Nephron (organoid): ENCODE data around the gene CFAP69.
A peak's percentile ranks its signal among the peaks of the same experiment; 100 is the strongest.

Source experiments
- H3K27ac Mint-ChIP-seq, 3 experiments: 2 replicates each; pipeline ENCODE4 v1.8.0; 2020; ENCODE audit warnings: mixed read lengths in 3 of 3, mild to moderate bottlenecking in 2 of 3, moderate library complexity in 1 of 3
- H3K27me3 Mint-ChIP-seq: 2 replicates; pipeline ENCODE4 v1.8.0; 2021; ENCODE audit warnings: low read depth, mild to moderate bottlenecking, moderate library complexity, mixed read lengths
- H3K36me3 Mint-ChIP-seq: 2 replicates; pipeline ENCODE4 v1.8.0; 2020; ENCODE audit warnings: low read depth, mixed read lengths
- H3K4me1 Mint-ChIP-seq: 2 replicates; pipeline ENCODE4 v1.8.0; 2020; ENCODE audit warnings: mixed read lengths
- H3K4me3 Mint-ChIP-seq, 3 experiments: 2 replicates each; pipeline ENCODE4 v1.8.0; 2020; ENCODE audit warnings: mild to moderate bottlenecking in 3 of 3, mixed read lengths in 3 of 3, moderate library complexity in 2 of 3
- H3K9me3 Mint-ChIP-seq: 2 replicates; pipeline ENCODE4 v1.8.0; 2020; ENCODE audit warnings: mixed read lengths
- CTCF ChIP-seq, 3 experiments: fragments of 200-600 bp; sonication (generic); IDR thresholded peaks; one replicate each; pipeline ENCODE4 v1.5.0; 2021; ENCODE audit warnings: antibody characterized with exemption in 3 of 3; ENCODE audit not compliant: unreplicated experiment in 3 of 3

The CFAP69 gene

GRCh38 chr7:90266808-90267207 lies 21.8 kb downstream of the CFAP69 start:
- H3K27me3 Mint-ChIP-seq, result no peaks in the 10 kb centered on the region

GRCh38 chr7:90267263-90267858 lies 22.4 kb downstream of the CFAP69 start:
- Mint-ChIP-seq H3K9me3 (no peaks in the 10 kb centered on the region), H3K36me3 (no peaks in the 10 kb centered on the region), H3K4me3 (no peak overlapping the region), H3K27me3 (no peaks in the 10 kb centered on the region), H3K27ac (peak overlapping the region in 1 of 3 experiments; percentile 13), H3K4me1 (no peaks in the 10 kb centered on the region)
- no peak for TF ChIP-seq CTCF (IDR thresholded peaks at IDR 0.05; ENCODE audit: unreplicated experiment in 3 of 3)

More at GRCh38 chr7:90266808-90267207, 21.8 kb downstream of the CFAP69 start:
- Mint-ChIP-seq H3K27ac (no peak overlapping the region), H3K4me1 (no peaks in the 10 kb centered on the region), H3K9me3 (no peaks in the 10 kb centered on the region), H3K4me3 (no peak overlapping the region), H3K36me3 (no peaks in the 10 kb centered on the region)
- TF ChIP-seq CTCF (IDR thresholded peaks at IDR 0.05; ENCODE audit: unreplicated experiment in 3 of 3), result no peak

GRCh38 chr7:90269163-90269562 lies 24.2 kb downstream of the CFAP69 start:
- Mint-ChIP-seq H3K27ac (no peak overlapping the region), H3K9me3 (no peaks in the 10 kb centered on the region), H3K36me3 (no peaks in the 10 kb centered on the region), H3K4me3 (no peak overlapping the region), H3K4me1 (no peaks in the 10 kb centered on the region), H3K27me3 (no peaks in the 10 kb centered on the region)
- TF ChIP-seq CTCF (IDR thresholded peaks at IDR 0.05; ENCODE audit: unreplicated experiment in 3 of 3), result no peak

GRCh38 chr7:90270431-90271178 lies 25.6 kb downstream of the CFAP69 start:
- H3K4me3 Mint-ChIP-seq, result no peak overlapping the region
- H3K27me3 Mint-ChIP-seq, result no peaks in the 10 kb centered on the region
- no peaks in the 10 kb centered on the region for H3K36me3 Mint-ChIP-seq
- no peaks in the 10 kb centered on the region for H3K9me3 Mint-ChIP-seq
- H3K4me1 Mint-ChIP-seq, result no peaks in the 10 kb centered on the region
- no peak overlapping the region for H3K27ac Mint-ChIP-seq
- no peak for TF ChIP-seq CTCF (IDR thresholded peaks at IDR 0.05; ENCODE audit: unreplicated experiment in 3 of 3)

GRCh38 chr7:90271753-90272152 lies 26.8 kb downstream of the CFAP69 start:
- no peaks in the 10 kb centered on the region for H3K36me3 Mint-ChIP-seq
- no peak for TF ChIP-seq CTCF (IDR thresholded peaks at IDR 0.05; ENCODE audit: unreplicated experiment in 3 of 3)
- H3K4me1 Mint-ChIP-seq, result no peaks in the 10 kb centered on the region
- H3K27ac Mint-ChIP-seq, result no peak overlapping the region
- no peaks in the 10 kb centered on the region for H3K9me3 Mint-ChIP-seq
- H3K4me3 Mint-ChIP-seq, result no peak overlapping the region
- H3K27me3 Mint-ChIP-seq, result no peaks in the 10 kb centered on the region

- no peaks in the 10 kb centered on the region for H3K36me3 Mint-ChIP-seq
- H3K4me1 Mint-ChIP-seq, result no peaks in the 10 kb centered on the region
- H3K9me3 Mint-ChIP-seq, result no peaks in the 10 kb centered on the region
- TF ChIP-seq CTCF (IDR thresholded peaks at IDR 0.05; ENCODE audit: unreplicated experiment in 3 of 3), result no peak
- H3K27ac Mint-ChIP-seq, result no peak overlapping the region
- H3K4me3 Mint-ChIP-seq, result no peak overlapping the region
- H3K27me3 Mint-ChIP-seq, result no peaks in the 10 kb centered on the region
Measured at GRCh38 chr7:90272242-90272641, 27.3 kb downstream of the CFAP69 start.
